ENCODE measurements around the gene SNTG2.
"Not testable (repeated sequence)": the region's sequence is repeated elsewhere in the genome, so short reads cannot be mapped to it uniquely, and the experiment has no call there.

The SNTG2 gene

GRCh38 chr2:1192121-1192520 is 241.5 kb downstream of the SNTG2 start:
- DNase-seq (ENCODE audit: low read depth) = no peak

- no peak for DNase-seq (ENCODE audit: low read depth)
These were observed 243.2 kb downstream of the SNTG2 start for GRCh38 chr2:1193801-1194200.

GRCh38 chr2:1203772-1204171 is 253.1 kb downstream of the SNTG2 start:
- no peak for DNase-seq (ENCODE audit: low read depth)

DNA sequence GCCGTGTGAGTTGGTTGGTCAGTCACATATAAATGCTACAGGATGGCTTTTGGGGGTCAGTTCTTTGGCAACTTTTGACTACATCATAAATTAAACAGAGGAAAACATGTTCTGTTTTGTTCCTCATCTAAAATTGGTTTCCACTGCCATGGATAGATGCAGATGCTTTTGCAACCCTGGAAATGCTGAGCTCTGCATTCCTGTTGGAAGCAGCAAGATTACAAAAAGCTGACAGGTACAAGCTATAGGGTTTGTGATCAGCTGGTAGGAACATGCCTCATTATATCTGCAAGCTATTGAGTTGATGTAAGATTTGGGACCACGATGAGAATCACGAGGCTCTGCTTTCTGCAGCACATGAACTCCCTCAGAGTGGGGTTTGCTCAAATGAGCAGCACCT is 255.2 kb downstream of the SNTG2 start:
- no peak for DNase-seq (ENCODE audit: low read depth)

DNA sequence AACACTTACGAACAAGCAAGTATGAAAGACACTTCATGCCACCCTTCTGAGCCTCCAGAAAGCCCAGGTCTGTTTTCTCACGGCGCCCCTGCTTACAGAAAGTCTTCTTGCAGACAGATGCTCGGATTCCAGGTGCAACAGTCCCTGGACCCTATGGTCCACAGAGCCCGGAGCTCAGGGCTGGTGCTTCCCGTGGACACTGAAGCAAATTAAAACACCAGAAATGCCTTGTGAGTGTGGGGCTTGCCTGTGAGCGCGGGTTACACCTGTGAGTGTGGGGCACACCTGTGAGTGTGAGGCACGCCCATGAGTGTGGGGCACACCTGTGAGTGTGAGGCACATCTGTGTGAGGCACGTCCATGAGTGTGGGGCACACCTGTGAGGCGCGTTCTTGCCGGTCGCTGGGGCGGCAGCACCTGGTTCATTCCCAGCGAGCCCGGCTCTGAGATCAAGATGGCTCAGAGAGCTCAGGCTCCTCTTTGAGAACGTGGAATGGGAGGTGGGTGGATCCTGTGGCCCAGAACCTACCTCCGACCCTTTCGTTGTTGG is 257.4 kb downstream of the SNTG2 start:
- no peak for DNase-seq (ENCODE audit: low read depth)

DNA sequence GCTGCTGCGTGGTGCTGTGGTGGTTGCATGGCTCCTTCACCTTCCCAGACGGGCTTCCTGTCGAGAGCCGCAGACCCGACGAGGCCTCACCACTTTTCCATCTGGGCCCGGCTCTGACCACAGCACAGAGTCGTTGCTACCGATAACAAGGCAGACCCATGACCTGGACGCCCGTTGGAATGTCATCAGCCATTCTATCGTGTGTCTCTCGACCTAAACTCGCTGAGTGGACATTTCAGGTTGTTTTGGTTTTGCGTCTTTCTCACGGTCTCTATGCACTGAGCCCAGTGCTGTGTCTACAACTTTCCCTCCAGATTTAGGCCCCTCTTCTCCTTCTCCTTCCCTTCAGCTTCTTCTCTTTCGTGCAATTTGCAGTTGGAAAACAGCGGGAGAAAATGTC is 257.9 kb downstream of the SNTG2 start:
- no peak for DNase-seq (ENCODE audit: low read depth)

DNA sequence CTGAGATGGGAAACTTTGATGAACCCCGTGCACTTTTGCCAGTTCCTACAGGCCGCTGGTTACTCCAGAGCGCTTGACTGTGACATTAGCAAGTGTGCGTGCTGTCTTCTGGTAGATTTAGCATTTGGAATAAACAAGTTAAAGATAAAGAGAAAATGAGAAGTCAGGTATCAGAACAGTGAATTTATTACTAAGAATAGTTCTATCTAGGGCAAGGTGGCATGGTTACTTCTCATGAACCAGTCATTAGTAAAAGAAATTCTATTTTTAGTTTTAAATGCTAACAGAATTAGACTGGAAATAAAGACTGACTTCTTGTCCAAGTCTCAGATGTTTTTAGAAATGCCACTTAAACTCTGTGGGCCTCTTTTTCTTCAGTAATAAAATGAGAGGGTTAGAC is 258.6 kb downstream of the SNTG2 start:
- DNase-seq (ENCODE audit: low read depth) = no peak

GRCh38 chr2:1209761-1210160 is 259.1 kb downstream of the SNTG2 start:
- DNase-seq (ENCODE audit: low read depth) = no peak

DNA sequence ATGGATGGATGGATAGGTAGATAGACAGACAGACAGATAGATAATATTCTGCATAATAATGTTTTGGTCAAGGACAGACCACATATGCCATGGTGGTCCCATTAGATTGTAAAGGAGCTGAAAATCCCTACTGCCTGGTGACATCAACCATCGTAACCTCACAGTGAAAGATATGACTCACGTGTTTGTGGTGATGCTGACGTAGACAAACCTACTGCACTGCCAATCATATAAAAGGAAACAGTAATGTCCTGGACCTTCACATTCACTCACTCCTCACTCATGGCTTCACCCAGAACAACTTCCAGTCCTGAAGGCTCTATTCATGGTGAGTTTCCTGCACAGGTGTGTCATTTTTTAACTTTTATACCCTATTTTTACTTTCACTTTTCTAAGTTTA is 259.7 kb downstream of the SNTG2 start:
- no peak for DNase-seq (ENCODE audit: low read depth)

GRCh38 chr2:1219901-1220573 is 269.4 kb downstream of the SNTG2 start:
- no peak for DNase-seq (ENCODE audit: low read depth)

GRCh38 chr2:1222056-1222455 is 271.4 kb downstream of the SNTG2 start:
- DNase-seq (ENCODE audit: low read depth) = no peak

DNA sequence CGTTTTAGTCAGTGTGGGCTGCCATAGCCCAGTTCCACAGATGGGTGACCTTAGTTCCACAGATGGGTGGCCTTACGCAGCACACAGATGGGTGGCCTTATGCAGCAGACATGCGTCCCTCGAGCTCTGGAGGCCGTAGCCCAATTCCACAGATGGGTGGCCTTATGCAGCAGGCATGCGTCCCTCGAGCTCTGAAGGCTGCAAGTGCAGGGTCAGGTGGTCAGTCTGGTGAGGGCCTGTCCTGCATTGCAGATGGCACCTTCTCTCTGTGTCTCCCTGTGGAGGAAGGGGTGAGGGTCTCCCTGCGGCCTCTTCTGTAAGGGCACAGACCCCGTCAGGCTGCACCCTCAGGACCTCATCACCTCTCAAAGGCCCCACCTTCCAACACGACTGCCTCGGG is 273.1 kb downstream of the SNTG2 start:
- no peak for DNase-seq (ENCODE audit: low read depth)

- DNase-seq (ENCODE audit: low read depth) = no peak
These were observed 274.3 kb downstream of the SNTG2 start for GRCh38 chr2:1224901-1225300.

DNA sequence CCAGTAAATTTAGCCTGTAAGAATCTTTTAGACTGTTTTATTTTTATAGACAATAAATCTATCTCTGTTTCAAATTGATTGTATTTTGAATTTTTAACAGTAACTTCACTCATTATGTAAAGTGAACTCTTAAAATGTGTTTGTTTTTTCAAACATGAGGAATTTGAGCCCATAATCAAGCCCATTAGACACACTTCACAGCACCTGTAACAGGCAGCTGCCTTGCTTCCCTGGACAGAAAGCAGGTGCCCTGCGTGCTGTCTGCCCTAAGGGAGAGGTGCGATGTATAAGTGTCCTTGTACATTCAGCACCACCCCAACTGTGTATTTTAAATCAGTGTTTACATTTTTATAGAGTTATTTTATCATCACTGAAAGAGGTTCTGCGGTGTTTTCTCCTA is 276.1 kb downstream of the SNTG2 start:
- no peak for DNase-seq (ENCODE audit: low read depth)

DNA sequence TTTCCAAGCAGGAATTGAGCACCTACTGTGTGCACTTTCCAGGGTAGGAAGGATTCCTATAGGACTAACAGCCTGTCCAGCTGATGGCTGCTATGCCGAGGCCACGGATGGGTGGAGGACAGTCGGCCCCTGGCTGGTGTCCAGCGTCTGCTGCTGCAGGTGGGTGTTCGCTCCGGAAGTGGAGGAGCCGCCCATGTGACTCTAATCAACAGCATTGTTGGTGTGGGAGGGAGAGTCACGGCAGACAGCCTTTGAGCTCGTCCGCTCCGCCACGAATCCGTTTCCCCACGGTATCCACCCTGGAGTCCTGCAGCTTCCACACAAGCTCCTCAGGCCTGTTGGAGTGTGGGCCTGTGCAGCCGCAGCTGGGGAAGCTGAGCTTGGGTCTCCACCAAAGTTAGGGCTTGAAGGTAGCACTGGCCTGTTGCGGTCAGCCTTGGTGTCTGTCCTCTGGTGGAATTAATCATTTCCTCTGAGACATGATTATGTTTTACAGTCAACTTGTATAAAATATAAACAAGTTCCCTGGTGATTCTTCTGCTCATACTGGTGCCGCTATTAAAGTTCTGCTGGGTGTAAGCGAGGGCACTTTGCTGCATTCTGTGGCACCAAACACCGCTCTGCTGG is 276.7 kb downstream of the SNTG2 start:
- no peak for DNase-seq (ENCODE audit: low read depth)

GRCh38 chr2:1229596-1229995 is 278.9 kb downstream of the SNTG2 start:
- not testable (repeated sequence) for DNase-seq (ENCODE audit: low read depth)

DNA sequence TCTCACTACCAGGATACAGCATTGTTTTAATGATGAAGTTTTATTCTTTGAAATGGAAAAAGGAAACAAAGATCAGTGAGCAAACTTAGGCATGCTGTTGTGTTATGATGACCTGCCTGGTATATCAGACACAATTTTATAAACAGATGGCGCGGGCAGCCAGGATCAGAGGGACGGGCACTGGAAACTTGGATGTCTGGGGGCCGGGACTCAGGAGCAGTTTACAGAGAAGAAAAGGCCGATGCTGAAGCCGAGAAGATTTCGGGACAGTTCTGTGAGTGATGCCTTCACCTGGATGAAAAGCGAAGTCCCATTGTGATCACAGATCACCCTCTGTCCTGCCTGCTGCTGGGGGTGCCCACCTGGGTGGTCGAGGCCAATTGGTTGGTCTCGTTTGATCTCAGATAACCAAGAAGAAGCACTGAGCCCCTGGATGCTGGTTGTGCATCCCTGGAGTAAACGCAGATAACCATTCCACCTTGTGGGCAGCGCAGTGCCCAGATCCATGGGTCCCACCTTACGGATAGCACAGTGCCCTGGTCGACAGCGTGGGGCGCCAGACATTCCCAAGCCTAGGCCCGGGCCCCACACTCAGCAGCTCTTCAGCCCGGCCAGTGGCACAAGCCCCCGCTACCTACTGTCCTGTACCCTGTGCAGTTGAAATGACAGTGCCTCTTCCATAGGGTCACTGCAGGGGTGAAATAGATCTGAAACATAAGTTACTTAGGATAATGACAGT is 279.7 kb downstream of the SNTG2 start:
- DNase-seq (ENCODE audit: low read depth) = no peak

DNA sequence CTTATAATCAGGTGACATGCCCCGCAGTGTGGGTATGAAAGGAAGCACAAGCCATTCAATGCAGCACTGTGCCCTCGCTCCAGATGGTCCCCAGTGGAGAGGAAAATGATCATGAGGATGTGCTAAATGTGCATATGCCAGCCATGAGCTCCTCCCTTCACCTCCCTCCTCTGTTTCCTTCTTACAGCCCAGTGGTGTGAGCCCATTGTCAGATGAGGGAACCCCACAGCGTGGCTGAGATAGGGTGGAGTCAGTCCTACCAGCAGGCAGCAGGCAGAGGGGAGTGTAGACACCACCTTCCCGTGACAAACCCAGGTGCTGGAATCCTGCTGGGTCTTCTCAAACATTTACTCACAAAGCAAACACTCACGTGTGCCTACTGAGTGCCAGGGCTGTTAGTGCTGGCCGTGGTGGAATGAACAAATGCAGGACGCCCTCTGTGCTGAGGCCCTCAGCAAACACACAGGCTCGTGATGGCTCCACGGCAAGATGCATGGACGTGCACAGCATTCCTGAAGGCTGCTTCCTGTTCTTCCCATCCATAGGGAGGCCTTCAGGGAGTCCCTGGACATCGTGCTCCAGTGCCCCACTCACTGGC is 280.9 kb downstream of the SNTG2 start:
- no peak for DNase-seq (ENCODE audit: low read depth)

GRCh38 chr2:1233281-1233680 is 282.6 kb downstream of the SNTG2 start:
- DNase-seq (ENCODE audit: low read depth) = no peak

DNA sequence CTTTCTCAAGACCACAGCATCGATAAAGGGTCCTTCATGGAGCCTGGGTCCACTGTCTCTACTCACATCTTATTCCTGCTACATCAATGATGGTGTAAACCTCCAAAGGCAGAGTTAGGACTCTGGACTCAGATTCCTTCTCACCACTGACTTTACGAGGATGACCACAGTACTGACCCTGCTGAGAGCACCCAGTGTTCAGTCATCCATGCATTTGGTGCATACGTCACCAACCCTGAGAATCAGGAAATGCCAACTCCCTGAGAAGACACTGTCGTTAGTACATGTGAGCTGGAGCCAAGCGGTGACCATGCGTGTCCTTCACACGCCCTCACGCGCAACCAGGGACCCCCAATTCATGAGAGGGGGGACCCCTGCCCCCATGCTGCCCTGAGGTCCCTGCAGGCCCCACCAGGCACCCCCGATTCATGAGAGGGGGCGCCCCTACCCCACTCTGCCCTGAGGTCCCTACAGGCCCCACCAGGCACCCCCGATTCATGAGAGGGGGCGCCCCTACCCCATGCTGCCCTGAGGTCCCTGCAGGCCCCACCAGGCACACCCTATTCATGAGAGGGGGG is 284.2 kb downstream of the SNTG2 start:
- no peak for DNase-seq (ENCODE audit: low read depth)

DNA sequence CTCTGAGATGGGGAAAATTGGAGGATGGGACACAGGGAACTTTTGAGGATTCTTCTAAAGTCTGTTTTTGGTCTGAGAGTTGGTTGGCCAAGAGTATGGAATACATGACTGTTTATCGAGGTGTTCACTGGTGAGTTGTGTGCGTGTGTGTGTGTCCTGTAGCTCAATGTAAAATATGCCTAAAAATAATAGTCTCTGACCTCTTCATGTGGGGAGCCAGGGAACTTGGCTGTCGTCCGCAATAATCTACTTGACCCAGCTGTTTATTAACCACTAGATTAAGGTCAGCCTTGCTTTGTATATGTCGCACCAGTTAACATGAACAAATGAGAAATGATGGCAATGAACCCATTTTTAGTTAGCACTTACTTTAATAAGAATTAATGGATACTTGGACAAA is 285.2 kb downstream of the SNTG2 start:
- no peak for DNase-seq (ENCODE audit: low read depth)

GRCh38 chr2:1236606-1237005 is 286.0 kb downstream of the SNTG2 start:
- DNase-seq (ENCODE audit: low read depth) = no peak

All from stimulated activated CD8-positive, alpha-beta memory T cell treated with anti-CD3 and anti-CD28 coated beads, Interleukin-7, amount 100 ng/mL, for 24 hours (primary cell).